Measurements from ENCODE around the gene VMP1.

- TF ChIP-seq, protein P1, sequence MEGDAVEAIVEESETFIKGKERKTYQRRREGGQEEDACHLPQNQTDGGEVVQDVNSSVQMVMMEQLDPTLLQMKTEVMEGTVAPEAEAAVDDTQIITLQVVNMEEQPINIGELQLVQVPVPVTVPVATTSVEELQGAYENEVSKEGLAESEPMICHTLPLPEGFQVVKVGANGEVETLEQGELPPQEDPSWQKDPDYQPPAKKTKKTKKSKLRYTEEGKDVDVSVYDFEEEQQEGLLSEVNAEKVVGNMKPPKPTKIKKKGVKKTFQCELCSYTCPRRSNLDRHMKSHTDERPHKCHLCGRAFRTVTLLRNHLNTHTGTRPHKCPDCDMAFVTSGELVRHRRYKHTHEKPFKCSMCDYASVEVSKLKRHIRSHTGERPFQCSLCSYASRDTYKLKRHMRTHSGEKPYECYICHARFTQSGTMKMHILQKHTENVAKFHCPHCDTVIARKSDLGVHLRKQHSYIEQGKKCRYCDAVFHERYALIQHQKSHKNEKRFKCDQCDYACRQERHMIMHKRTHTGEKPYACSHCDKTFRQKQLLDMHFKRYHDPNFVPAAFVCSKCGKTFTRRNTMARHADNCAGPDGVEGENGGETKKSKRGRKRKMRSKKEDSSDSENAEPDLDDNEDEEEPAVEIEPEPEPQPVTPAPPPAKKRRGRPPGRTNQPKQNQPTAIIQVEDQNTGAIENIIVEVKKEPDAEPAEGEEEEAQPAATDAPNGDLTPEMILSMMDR (conservative IDR thresholded peaks at IDR 0.05; ENCODE audit: low read length) = no peak
- TF ChIP-seq EZH2phosphoT487 (IDR thresholded peaks at IDR 0.05; ENCODE audit: borderline replicate concordance, low read depth, low read length) = no peak
Observed at GRCh38 chr17:59858167-59858816, 150.8 kb downstream of the VMP1 start.

Data from OCI-LY7 (cell line).